Breast epithelium (tissue), 3 donors: ENCODE results near the gene PHRF1.

ENCODE experiments used
- CTCF ChIP-seq, 3 donors: fragments of 450-650 bp; IDR thresholded peaks; one replicate each; pipeline ENCODE4 v1.5.1; 2016 to 2017; ENCODE audit warnings: antibody characterized with exemption in 3 of 3, mild to moderate bottlenecking in 3 of 3, moderate library complexity in 3 of 3
- POLR2AphosphoS5 ChIP-seq, 3 donors: sonication (generic); formaldehyde crosslinking; IDR thresholded peaks; one replicate each; pipeline ENCODE4 v1.6.1; 2017; ENCODE audit warnings: antibody characterized with exemption in 3 of 3

GRCh38 chr11:528815-529727, 47.2 kb upstream of the PHRF1 start:
- TF ChIP-seq CTCF (IDR thresholded peaks at IDR 0.05): no peak
- TF ChIP-seq POLR2AphosphoS5 (IDR thresholded peaks at IDR 0.05): no peak
